ENCODE results near the gene EHF. TPM values are rescaled to one million over a fixed set of nuclear protein-coding genes. Genes with fewer than 3 reads are reported as not detected.

EHF gene
- total and polyA plus RNA-seq, 2 experiments from 2014 or later: not detected

DNA sequence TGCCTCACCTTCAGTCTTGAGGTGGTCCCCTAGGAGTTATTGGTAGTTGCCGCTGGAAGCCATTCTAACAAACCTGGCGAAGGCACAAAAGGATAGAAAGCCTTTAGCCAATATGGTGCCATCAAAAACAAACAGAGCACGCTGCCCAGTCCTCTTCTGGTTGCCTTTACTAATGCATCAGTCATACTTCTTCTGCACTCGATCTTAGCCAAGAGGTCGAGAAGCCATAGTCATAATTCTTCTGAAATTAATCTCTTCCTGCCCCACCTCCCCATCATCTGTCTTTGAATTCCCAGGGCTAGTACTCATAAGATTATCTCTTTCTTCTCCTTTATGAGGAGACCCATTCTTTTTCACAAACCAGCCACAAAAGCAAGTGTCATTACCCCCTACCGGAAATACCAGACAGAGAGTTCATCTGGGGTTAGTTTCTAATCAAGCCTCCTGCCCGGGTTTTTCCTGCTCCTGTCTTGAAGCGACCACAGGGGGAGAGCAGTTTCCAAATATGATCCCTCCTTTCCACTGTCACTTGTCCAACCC lies 21.4 kb upstream of the EHF start:
- H3K36me3 ChIP-seq (ENCODE audit: low read depth): no peaks in the 10 kb centered on the region
- H3K27ac ChIP-seq: peak overlapping the region; percentile 16; the same call in 1 of the 2 replicates
- H3K9me2 ChIP-seq (ENCODE audit: insufficient read depth): no peaks in the 10 kb centered on the region
- no peak overlapping the region for H3K9ac ChIP-seq
- H3F3A ChIP-seq (ENCODE audit: insufficient read depth): peaks cover 11% of the 10 kb centered on the region
- H3K4me1 ChIP-seq (ENCODE audit: insufficient read depth): peaks cover 19% of the 10 kb centered on the region
- no peaks in the 10 kb centered on the region for H3K27me3 ChIP-seq (replicated peaks; ENCODE audit: insufficient read depth)
- no peaks in the 10 kb centered on the region for H4K20me1 ChIP-seq (ENCODE audit: insufficient read depth)
- H2AFZ ChIP-seq: no peak overlapping the region
- H3K4me3 ChIP-seq: no peak overlapping the region; the same call in 1 of the 2 replicates
- peak; percentile 81 for DNase-seq
- WGBS, 2 experiments (ENCODE audit: low coverage in 1 of 2, low lambda C conversion rate in 2 of 2, missing lambda C conversion rate in 2 of 2): 8 to 13% methylated on average over 8 of the region's 8 CpGs
- peak; percentile 78; the same call in 1 of the 2 replicates for TF ChIP-seq EZH2phosphoT487 (IDR thresholded peaks at IDR 0.05; ENCODE audit: insufficient read depth, low read depth)
- no peak for TF ChIP-seq EZH2 (IDR thresholded peaks at IDR 0.05; ENCODE audit: insufficient read depth, poor library complexity, severe bottlenecking)
- H3K9me3 ChIP-seq (ENCODE audit: low read depth): no peaks in the 10 kb centered on the region
- in situ Hi-C loops (cut with MboI): loop anchor here (25.0 kb wide), 1 partner anchor 813 kb away; the partner anchor contains the start of gene SLC1A2
- H3K4me2 ChIP-seq (ENCODE audit: unreplicated experiment): peak overlapping the region; percentile 71
- no peaks in the 10 kb centered on the region for H3K79me2 ChIP-seq (ENCODE audit: insufficient read depth)

DNA sequence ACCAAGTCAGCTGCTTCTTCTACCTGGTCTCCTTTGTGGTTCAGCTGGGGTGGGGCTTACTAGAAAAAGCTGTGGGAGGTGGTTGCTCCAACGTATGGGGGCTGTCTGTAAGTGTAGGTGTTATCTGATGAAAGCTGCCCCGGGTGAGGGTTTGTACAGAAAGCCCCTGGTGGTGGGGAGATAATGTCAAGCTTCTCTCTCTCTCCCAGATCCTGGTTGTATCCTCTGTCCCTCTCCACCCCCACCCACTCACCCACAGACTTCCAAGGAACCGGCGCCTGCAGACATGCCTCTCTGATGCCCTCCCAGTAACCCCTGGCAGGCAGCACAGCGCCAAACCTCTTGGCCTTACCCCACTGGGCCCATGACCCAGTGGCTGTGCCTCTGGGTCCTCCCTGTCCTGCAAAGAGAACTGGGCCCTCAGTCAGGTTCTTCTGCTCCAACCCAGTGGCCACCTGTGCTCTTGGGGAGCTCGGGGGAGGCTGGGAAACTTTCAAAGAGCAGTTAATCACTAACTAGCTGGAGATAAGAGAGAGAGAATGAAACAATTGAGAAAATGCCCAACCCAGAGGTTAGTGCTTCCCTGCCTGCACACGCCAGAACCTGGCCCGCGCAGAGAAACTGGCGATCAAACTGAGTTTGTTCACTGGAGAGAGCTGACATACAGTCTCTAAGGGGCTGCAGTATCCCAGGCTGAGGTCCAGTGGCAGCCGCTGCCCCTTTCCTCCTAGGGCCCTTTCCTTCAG lies 20.4 kb upstream of the EHF start:
- H2AFZ ChIP-seq: no peak overlapping the region
- H3K9me2 ChIP-seq (ENCODE audit: insufficient read depth): no peaks in the 10 kb centered on the region
- TF ChIP-seq EZH2 (IDR thresholded peaks at IDR 0.05; ENCODE audit: insufficient read depth, poor library complexity, severe bottlenecking): no peak
- no peak for TF ChIP-seq EZH2phosphoT487 (IDR thresholded peaks at IDR 0.05; ENCODE audit: insufficient read depth, low read depth)
- no peaks in the 10 kb centered on the region for H3K9me3 ChIP-seq (ENCODE audit: low read depth)
- H3K4me3 ChIP-seq: no peak overlapping the region
- DNase-seq: no peak
- no peaks in the 10 kb centered on the region for H4K20me1 ChIP-seq (ENCODE audit: insufficient read depth)
- peak overlapping the region; percentile 71 for H3K4me2 ChIP-seq (ENCODE audit: unreplicated experiment)
- no peak overlapping the region for H3K9ac ChIP-seq
- H3F3A ChIP-seq (ENCODE audit: insufficient read depth): peaks cover 11% of the 10 kb centered on the region
- no peaks in the 10 kb centered on the region for H3K27me3 ChIP-seq (replicated peaks; ENCODE audit: insufficient read depth)
- no peaks in the 10 kb centered on the region for H3K79me2 ChIP-seq (ENCODE audit: insufficient read depth)
- no peak overlapping the region for H3K27ac ChIP-seq
- H3K36me3 ChIP-seq (ENCODE audit: low read depth): no peaks in the 10 kb centered on the region
- 78 to 85% methylated on average over 10 to 11 of the region's 11 CpGs for WGBS, 2 experiments (ENCODE audit: low coverage in 1 of 2, low lambda C conversion rate in 2 of 2, missing lambda C conversion rate in 2 of 2)
- in situ Hi-C loops (cut with MboI): no loop called here
- H3K4me1 ChIP-seq (ENCODE audit: insufficient read depth): peaks cover 19% of the 10 kb centered on the region

DNA sequence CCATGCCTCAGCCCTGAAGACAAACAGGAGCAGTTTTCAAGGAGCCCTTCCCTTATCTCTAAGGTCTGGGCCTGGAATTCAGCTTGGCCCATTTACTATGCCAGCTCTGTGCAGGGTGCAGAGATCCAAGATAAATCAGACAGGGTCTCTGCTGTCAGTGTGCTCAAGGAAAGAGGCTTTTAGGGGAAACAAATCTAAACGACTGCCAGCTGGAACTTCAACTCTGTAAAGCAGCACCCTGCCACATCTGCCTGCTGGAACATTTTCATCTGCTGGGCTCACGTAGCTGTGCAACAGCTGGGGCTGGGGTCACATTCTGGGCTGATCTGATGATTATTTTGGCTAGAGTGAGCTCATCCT lies 19.8 kb upstream of the EHF start:
- no peak overlapping the region for H3K4me2 ChIP-seq (ENCODE audit: unreplicated experiment)

DNA sequence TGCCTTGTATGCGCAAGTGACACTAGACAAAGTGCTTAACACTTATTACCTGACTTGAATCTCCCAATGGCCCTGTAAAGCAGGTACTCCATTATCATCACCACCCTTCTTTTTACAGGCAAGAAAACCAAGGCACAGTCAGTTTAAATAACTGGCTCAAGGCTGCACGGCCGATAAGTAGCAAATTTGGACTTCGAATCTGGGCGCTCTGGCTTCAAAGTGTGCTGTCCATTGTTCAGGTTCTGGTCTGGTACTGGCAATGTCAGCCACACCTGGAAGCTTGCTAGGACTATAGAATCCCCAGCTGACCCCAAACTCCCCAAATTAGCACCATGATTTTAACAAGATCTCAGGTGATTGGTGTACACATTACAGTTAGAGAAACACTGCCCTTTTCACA lies 19.3 kb upstream of the EHF start:
- no peak for TF ChIP-seq EZH2 (IDR thresholded peaks at IDR 0.05; ENCODE audit: insufficient read depth, poor library complexity, severe bottlenecking)
- no peak for TF ChIP-seq EZH2phosphoT487 (IDR thresholded peaks at IDR 0.05; ENCODE audit: insufficient read depth, low read depth)
- Histone ChIP-seq H3F3A (ENCODE audit: insufficient read depth) (peaks cover 11% of the 10 kb centered on the region), H3K27ac (no peak overlapping the region), H3K79me2 (ENCODE audit: insufficient read depth) (no peaks in the 10 kb centered on the region), H3K9me2 (ENCODE audit: insufficient read depth) (no peaks in the 10 kb centered on the region), H3K4me3 (no peak overlapping the region), H2AFZ (no peak overlapping the region), H4K20me1 (ENCODE audit: insufficient read depth) (no peaks in the 10 kb centered on the region), H3K36me3 (ENCODE audit: low read depth) (no peaks in the 10 kb centered on the region), H3K4me1 (ENCODE audit: insufficient read depth) (peaks cover 19% of the 10 kb centered on the region), H3K27me3 (replicated peaks; ENCODE audit: insufficient read depth) (no peaks in the 10 kb centered on the region), H3K9me3 (ENCODE audit: low read depth) (no peaks in the 10 kb centered on the region), H3K4me2 (ENCODE audit: unreplicated experiment) (no peak overlapping the region), H3K9ac (no peak overlapping the region)
- in situ Hi-C loops (cut with MboI): no loop called here
- no peak for DNase-seq
- WGBS, 2 experiments (ENCODE audit: low coverage in 1 of 2, low lambda C conversion rate in 2 of 2, missing lambda C conversion rate in 2 of 2): 92 to 94% methylated on average over 5 of the region's 5 CpGs

More for the DNA sequence above, 19.8 kb upstream of the EHF start:
- Histone ChIP-seq H3K27ac (no peak overlapping the region), H3K36me3 (ENCODE audit: low read depth) (no peaks in the 10 kb centered on the region), H2AFZ (no peak overlapping the region), H3K4me3 (no peak overlapping the region), H3F3A (ENCODE audit: insufficient read depth) (peaks cover 11% of the 10 kb centered on the region), H3K9me2 (ENCODE audit: insufficient read depth) (no peaks in the 10 kb centered on the region), H3K79me2 (ENCODE audit: insufficient read depth) (no peaks in the 10 kb centered on the region), H3K4me1 (ENCODE audit: insufficient read depth) (peaks cover 19% of the 10 kb centered on the region), H3K9me3 (ENCODE audit: low read depth) (no peaks in the 10 kb centered on the region), H3K9ac (no peak overlapping the region), H3K27me3 (replicated peaks; ENCODE audit: insufficient read depth) (no peaks in the 10 kb centered on the region), H4K20me1 (ENCODE audit: insufficient read depth) (no peaks in the 10 kb centered on the region)
- 75 to 88% methylated on average over 2 of the region's 2 CpGs for WGBS, 2 experiments (ENCODE audit: low coverage in 1 of 2, low lambda C conversion rate in 2 of 2, missing lambda C conversion rate in 2 of 2)
- TF ChIP-seq EZH2phosphoT487 (IDR thresholded peaks at IDR 0.05; ENCODE audit: insufficient read depth, low read depth): no peak
- no peak for TF ChIP-seq EZH2 (IDR thresholded peaks at IDR 0.05; ENCODE audit: insufficient read depth, poor library complexity, severe bottlenecking)
- in situ Hi-C loops (cut with MboI): no loop called here
- no peak for DNase-seq
